Prostate gland (tissue), 2 donors: ENCODE measurements around the gene CRK. TPM values are rescaled to one million over a fixed set of nuclear protein-coding genes. Genes with fewer than 3 reads are reported as not detected.

Experiments used
- DNase-seq: peaks from one replicate; pipeline ENCODE4 v3.0.0-alpha.2; 2019; ENCODE audit warnings: low spot score
- H3K27ac ChIP-seq, 2 donors: fragments of 200-600 bp; sonication (generic); 2 replicates each; pipeline ENCODE4 v1.5.1; 2017 to 2019
- H3K27me3 ChIP-seq: fragments of 200-600 bp; sonication (generic); replicated peaks from 2 replicates; pipeline ENCODE4 v1.5.1; 2019; ENCODE audit not compliant: insufficient read depth
- H3K36me3 ChIP-seq, 2 donors: fragments of 200-600 bp; sonication (generic); 1 replicate in 1 of 2; 2 replicates in 1 of 2; pipeline versions ENCODE4 v1.5.1 to v1.8.1; 2017 to 2019
- H3K4me1 ChIP-seq: fragments of 200-600 bp; sonication (generic); replicated peaks from 2 replicates; pipeline ENCODE4 v1.5.1; 2019
- H3K4me3 ChIP-seq, 2 donors: fragments of 200-600 bp; sonication (generic); 2 replicates each; pipeline ENCODE4 v1.5.1; 2017 to 2019
- H3K9me3 ChIP-seq: fragments of 200-600 bp; sonication (generic); 2 replicates; pipeline ENCODE4 v1.5.1; 2017
- POLR2A ChIP-seq: fragments of 450-650 bp; IDR thresholded peaks from one replicate; pipeline ENCODE4 v1.6.1; 2016; ENCODE audit warnings: antibody characterized with exemption, mild to moderate bottlenecking
- POLR2AphosphoS5 ChIP-seq: sonication (generic); formaldehyde crosslinking; IDR thresholded peaks from one replicate; pipeline ENCODE4 v1.6.1; 2017; ENCODE audit warnings: antibody characterized with exemption
- WGBS: methylation state at CpG from one replicate; pipeline ENCODE4 v1.1.5; 2018; 5-methylcytosine and 5-hydroxymethylcytosine counted together
- intact Hi-C: fragments of 100-400 bp; cut with DNase I; formaldehyde crosslinking; loops from one replicate; pipeline ENCODE4 v1.14.2; 2022
- total RNA-seq, 2 donors: library from RNA; depleted of rRNA; stranded (reverse); fragments of >200 nt; gene quantifications; one replicate each; pipeline ENCODE4 v1.1.0, GENCODE V29; 2016
- TF ChIP-seq, protein P1 (sequence below), 4 experiments: fragments of 200-600 bp in 2 of 4; fragments of 450-650 bp in 2 of 4; sonication (generic) in 2 of 4; IDR thresholded peaks; 1 replicate in 3 of 4; 2 replicates in 1 of 4; pipeline ENCODE4 v1.5.1; 2016 to 2019; ENCODE audit warnings: antibody characterized with exemption in 4 of 4, mild to moderate bottlenecking in 2 of 4, moderate library complexity in 2 of 4

Gene CRK
- total RNA-seq, 2 donors from 2014 or later, result 52.6 to 77.7 TPM

DNA sequence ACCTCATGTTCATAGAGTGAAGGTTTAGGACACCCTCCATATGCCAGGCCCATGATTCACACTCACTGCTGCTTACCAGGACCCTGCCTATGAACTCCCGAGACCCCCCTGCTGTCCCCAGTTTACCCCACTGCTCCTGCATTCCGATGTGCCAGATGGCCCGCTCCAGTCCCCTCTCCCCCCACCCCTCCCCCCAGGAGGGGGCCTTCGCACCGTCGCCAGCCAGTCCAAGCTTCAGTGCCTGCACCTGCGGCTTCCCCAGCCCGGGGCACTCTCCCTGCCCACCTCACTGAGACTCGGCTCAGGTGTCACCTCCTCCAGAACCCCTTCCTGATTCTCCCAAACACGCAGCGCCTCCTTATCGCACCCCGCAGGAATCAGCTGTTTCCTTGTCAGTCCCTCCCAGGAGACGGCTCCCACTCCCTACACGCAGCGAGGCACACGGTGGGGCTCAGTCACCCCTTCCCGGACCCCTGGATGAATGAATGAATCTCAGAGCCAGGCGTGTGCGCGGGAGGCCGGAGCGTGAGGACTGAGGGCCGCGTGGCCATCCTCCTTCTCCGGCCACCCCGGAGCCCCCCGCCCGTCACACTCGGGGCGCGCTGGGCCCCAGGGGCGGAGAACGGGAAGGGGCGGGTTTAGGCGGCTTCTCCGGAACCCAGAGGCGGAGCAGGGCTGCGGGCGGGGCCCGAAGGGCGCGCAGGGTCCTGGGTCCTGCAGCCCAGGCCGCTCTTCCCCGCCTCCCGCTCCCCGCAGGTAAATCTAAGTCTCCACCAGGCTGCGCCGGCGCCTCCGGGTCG, 34.8 kb upstream of the CRK start:
- H3K4me1 ChIP-seq, result peaks cover 18% of the 10 kb centered on the region
- H3K4me3 ChIP-seq, result peak overlapping the region; percentile 72 to 76
- H3K27me3 ChIP-seq, result no peaks in the 10 kb centered on the region
- intact Hi-C loops, result no loop called here
- peak; percentile 55 for DNase-seq
- peak overlapping the region; percentile 84 to 91 for H3K27ac ChIP-seq
- no peaks in the 10 kb centered on the region for H3K9me3 ChIP-seq
- TF ChIP-seq, protein P1, sequence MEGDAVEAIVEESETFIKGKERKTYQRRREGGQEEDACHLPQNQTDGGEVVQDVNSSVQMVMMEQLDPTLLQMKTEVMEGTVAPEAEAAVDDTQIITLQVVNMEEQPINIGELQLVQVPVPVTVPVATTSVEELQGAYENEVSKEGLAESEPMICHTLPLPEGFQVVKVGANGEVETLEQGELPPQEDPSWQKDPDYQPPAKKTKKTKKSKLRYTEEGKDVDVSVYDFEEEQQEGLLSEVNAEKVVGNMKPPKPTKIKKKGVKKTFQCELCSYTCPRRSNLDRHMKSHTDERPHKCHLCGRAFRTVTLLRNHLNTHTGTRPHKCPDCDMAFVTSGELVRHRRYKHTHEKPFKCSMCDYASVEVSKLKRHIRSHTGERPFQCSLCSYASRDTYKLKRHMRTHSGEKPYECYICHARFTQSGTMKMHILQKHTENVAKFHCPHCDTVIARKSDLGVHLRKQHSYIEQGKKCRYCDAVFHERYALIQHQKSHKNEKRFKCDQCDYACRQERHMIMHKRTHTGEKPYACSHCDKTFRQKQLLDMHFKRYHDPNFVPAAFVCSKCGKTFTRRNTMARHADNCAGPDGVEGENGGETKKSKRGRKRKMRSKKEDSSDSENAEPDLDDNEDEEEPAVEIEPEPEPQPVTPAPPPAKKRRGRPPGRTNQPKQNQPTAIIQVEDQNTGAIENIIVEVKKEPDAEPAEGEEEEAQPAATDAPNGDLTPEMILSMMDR (IDR thresholded peaks at IDR 0.05), result peak in 1 of 4 experiments; percentile 7
- peak; percentile 79 for TF ChIP-seq POLR2A
- peak; percentile 50 for TF ChIP-seq POLR2AphosphoS5
- H3K36me3 ChIP-seq, result no peaks in the 10 kb centered on the region
- WGBS, result 1% methylated on average over 35 of the region's 52 CpGs

DNA sequence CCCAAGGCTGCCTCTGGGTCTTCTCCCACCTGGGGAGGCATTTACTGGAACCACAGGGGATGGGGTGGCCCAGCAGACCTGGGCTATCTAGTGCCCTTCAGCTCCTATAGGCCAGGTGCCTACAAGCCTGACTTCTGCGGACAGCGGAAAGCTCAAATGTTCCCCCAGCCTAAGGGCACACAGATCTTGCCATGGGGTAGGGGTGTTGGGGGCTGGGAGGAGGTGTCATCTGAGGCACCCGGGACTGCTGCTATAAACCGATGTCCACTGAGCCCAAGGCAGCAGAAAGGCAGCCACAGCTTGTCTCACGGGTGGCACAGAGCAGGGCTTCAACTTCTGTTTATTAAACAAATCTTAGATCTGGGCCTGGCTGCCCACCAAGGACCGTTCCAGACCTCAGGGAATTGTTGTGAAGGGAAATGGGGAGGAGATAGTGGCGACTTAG, 32.8 kb upstream of the CRK start:
- Histone ChIP-seq H3K36me3 (no peaks in the 10 kb centered on the region), H3K9me3 (no peaks in the 10 kb centered on the region), H3K4me1 (peaks cover 18% of the 10 kb centered on the region), H3K27ac (peak overlapping the region; percentile 98 to 99), H3K27me3 (no peaks in the 10 kb centered on the region), H3K4me3 (peak overlapping the region; percentile 58 to 60)
- WGBS, result 83% methylated on average over 7 of the region's 7 CpGs
- no peak for DNase-seq
- TF ChIP-seq POLR2A (no peak), POLR2AphosphoS5 (no peak)
- TF ChIP-seq, protein P1 (IDR thresholded peaks at IDR 0.05), result no peak
- intact Hi-C loops, result no loop called here

DNA sequence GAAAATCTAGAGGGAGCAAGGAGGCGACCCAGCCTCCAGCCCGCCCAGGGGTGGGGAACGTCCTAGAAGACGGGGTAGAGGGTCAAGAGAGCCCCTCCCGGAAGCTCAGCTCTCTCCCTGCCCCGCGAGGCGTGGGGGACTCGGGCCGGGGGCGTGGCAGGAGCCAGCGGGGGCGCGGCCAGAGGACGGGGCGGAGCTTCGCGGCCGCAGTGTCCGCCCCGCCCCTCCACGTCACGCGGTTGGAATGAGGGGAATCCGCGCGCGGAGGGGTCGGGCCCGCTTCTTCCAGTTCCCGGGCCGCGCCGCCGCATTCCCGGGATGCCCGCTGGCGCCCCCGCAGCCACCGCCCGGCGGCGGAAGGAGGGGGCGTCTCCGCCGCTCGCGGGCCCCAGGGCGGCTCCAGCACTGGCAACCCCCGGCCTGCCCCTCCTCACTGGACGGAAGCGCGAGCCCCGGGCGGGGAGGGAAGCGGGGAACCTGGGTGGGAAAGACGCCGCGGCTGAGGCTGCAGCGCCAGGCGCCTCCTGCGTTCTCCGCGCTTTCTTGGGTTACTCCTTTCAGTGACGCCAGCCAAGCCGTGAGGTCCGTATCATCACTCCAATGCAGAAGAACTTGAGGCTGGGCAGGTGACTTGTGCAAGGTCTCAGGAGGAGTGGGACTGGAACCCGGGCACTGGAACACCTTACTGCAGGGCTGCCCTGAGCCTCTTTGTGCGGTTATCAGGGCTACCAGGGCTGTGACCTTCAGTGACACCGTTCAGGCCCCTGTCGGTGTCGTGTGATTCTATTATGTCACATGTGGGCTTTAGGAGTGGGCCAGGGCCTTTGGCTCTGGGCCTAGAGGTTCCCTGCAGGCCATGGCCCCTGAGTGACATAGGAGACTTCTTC, 32.1 kb upstream of the CRK start:
- peak overlapping the region; percentile 58 to 60 for H3K4me3 ChIP-seq
- H3K36me3 ChIP-seq, result no peaks in the 10 kb centered on the region
- 5% methylated on average over 57 of the region's 72 CpGs for WGBS
- peaks cover 18% of the 10 kb centered on the region for H3K4me1 ChIP-seq
- H3K27me3 ChIP-seq, result no peaks in the 10 kb centered on the region
- intact Hi-C loops, result no loop called here
- H3K27ac ChIP-seq, result peak overlapping the region; percentile 98 to 99
- TF ChIP-seq POLR2A (peak; percentile 68), POLR2AphosphoS5 (no peak)
- TF ChIP-seq, protein P1 (IDR thresholded peaks at IDR 0.05), result peak in 2 of 4 experiments; percentile 31 to 39
- no peaks in the 10 kb centered on the region for H3K9me3 ChIP-seq
- peak; percentile 83 for DNase-seq

DNA sequence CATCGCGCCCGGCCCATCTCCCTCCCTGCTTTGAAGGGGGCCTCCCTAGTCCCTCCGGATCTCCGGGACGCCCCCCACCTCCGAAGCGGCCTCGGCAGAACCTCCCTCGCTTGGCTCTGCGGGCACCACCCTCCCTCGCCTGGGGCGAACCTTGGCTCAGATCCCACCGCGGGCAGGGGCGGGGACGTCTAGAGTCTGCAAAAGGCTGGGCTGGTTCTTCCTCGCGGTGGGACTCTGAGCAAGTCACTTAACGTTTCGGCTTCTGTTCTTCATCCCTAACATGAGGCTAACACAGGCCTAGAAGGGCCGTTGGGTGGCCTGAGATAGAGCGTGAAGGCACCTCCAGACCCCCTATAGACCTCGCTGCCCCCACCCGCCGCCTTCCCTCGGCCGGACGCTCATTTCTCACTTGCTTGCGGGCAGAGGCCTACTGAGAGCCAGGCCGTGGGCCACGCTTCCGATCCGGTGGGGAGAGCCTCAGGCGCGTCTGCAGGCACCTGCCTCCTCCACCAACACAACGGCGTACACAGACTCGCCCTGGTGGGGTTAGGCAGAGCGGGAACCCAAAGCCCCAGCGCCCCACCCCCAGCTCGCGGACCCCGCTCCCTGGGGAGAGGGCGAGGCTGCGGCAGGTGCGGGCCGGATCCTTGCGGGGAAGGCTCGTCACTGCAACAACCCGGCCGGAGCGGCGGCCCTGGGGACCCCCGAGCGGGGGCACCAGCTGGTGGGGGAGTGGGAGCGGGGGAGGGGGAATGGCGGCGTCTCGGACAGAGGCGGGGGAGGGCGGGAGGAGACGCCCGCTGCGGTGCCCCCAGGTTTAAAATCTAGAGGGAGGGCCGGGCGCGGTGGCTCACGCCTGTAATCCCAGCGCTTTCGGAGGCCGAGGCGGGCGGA, 31.0 kb upstream of the CRK start:
- WGBS, result 27% methylated on average over 60 of the region's 74 CpGs
- peak; percentile 77 for DNase-seq
- TF ChIP-seq POLR2A, result no peak
- peak; percentile 61 for TF ChIP-seq POLR2AphosphoS5
- TF ChIP-seq, protein P1 (IDR thresholded peaks at IDR 0.05), result no peak
- peak overlapping the region; percentile 58 to 60 for H3K4me3 ChIP-seq
- H3K9me3 ChIP-seq, result no peaks in the 10 kb centered on the region
- peaks cover 18% of the 10 kb centered on the region for H3K4me1 ChIP-seq
- no peaks in the 10 kb centered on the region for H3K27me3 ChIP-seq
- H3K36me3 ChIP-seq, result no peaks in the 10 kb centered on the region
- intact Hi-C loops, result no loop called here
- peak overlapping the region; percentile 98 to 99 for H3K27ac ChIP-seq
